Lung microvascular endothelial cell (primary cell): Measurements from ENCODE around the gene PTH1R. TPM values are rescaled to one million over a fixed set of nuclear protein-coding genes. Genes with fewer than 3 reads are reported as not detected.

Source experiments
- DNase-seq, 2 donors: peaks; one replicate each; pipeline versions ENCODE4 v3.0.0 to v3.0.0-alpha.2; 2010; ENCODE audit warnings: low read depth in 2 of 2
- total RNA-seq: library from RNA; depleted of rRNA; stranded (reverse); fragments of >200 nt; gene quantifications from 2 replicates; pipeline ENCODE4 v1.2.1, GENCODE V29; 2014

Gene PTH1R
- total RNA-seq, 1 donor from 2014 or later: under 0.01 TPM

DNA sequence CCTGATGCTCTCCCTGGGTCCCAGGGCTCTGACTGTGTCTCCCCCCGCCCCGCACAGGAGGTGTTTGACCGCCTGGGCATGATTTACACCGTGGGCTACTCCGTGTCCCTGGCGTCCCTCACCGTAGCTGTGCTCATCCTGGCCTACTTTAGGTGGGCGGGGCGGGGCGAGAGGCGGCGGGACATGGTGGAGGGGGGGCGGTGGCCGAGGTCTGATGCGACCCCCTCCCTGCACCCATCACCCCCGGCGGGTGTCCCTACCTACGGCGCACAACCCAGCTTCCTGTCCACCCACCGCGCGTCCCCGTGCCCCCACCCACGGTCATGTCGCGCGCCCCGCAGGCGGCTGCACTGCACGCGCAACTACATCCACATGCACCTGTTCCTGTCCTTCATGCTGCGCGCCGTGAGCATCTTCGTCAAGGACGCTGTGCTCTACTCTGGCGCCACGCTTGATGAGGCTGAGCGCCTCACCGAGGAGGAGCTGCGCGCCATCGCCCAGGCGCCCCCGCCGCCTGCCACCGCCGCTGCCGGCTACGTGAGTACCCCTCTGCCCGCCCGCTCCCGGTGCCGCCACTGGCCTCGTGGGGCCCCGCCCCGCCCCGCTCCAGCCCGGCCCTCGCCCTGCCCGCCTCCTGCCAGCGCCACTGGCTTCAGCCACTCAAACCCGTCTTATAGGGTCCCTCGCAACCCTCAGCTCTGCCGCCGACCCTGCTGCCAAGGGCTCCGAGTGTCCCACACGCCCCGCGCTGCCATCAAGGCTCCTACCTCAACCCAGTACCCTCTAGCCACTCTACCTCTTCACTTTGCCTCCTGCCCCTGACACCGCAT lies 21.0 kb downstream of the PTH1R start:
- no peak for DNase-seq

DNA sequence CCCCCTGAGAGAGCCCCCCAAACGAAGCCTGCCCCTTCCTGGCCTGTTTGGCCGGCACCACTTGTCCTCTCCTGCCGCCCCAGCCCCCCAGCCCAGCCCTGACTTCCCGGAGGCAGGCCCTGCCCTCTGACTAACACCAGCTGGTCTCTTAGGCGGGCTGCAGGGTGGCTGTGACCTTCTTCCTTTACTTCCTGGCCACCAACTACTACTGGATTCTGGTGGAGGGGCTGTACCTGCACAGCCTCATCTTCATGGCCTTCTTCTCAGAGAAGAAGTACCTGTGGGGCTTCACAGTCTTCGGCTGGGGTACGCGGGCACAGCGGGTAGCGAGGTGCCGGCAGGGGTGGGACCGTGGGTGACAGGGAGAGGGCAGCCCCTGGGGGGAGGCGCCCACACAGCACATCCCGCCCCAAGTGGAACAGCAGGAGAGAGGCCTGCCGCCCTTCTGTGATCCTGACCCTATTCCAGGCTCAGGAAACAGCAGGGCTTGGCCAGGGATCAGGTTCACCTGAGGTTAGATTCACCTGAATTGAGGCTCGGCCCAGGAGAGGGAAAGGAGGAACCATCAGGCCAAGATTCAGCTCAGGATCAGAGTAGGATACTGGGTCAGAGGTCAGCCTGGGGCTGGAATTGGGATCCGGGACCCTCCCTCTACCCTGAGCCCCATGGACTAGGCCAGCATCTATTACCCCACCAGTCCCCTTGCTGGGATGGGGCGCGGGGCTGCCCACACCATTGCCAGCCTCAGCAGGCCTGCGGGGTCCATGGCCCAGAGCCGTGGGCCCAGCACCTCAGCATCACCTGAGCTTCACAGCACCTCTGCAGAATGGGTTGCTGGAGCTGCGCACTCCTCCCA lies 21.9 kb downstream of the PTH1R start:
- no peak for DNase-seq

DNA sequence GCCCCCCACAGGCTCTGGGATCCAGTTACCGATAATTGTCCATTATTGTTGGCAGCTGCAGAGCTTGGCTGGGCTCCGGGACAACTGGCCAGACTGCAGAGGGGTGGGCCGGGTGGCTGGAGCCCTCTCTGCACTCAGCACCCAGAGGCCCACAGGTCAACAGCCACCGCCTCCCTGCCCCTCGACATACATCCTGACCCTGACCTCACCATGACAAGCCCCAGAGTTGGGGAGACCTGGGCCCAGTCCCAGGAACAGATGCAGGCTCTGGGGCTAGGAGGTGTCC lies 22.4 kb downstream of the PTH1R start:
- peak in 1 of 2 donors; percentile 43 for DNase-seq

DNA sequence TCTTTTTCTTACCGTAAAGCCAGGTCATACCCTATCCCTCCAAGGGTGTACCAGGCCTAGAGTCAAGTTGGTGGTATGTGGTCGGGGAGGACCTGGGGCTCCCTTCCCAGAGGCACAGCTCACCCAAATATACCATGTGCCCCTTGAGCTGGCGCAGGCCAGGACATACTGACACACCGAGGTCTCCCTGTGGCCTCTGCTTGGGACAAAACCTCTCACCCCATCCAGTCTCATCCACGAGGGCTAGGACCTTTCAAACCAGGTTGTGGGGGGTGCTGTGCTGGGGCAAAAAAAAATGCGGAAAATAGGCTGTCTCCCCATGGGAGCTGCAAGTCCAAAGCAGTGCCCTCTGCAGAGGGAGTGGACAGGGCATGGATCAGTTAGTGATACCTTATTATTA lies 22.8 kb downstream of the PTH1R start:
- no peak for DNase-seq

DNA sequence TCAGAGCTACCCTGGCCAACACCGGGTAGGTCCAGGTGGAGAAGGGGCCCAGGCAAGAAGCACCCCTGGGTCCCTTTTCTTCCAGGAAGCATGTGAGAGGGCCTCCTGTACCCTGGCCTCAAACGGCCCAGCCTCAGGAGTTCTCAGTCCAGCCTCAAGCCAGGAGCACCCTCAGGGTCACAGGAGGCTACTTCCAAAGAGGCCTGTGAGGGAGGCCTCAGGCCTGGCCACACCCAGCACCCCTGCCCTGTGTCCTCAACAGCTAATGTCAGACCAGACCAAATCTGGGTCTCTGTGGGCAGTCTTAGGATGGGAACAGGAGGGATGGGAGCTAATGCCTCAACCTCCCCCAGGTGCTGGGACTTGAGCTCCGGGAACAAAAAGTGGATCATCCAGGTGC lies 23.5 kb downstream of the PTH1R start:
- no peak for DNase-seq

DNA sequence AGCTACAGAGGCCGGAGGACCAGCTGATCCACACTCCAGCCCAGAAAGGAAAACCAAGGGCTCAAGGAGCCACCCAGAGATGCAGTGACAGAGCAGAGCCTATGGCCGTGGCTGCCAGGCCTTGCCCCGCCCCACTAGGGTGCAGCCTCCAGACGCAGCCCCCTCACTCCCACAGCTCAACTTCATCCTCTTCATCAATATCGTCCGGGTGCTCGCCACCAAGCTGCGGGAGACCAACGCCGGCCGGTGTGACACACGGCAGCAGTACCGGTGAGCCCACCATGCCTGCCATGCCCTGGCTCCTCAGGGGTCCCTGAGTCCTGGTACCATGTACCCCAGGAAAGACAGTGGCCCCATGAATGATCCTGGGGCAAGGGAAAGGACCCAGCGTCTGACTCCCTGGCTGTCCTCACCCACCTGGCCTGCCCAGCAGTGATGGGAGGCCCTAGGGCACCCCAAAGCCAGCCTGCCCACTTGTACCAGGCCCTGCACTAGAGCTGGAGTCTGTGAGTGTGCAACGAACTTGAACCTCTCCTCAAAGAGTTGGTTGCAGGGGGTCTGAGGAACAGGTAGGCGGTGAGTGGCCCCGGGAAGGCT lies 24.2 kb downstream of the PTH1R start:
- DNase-seq: no peak

DNA sequence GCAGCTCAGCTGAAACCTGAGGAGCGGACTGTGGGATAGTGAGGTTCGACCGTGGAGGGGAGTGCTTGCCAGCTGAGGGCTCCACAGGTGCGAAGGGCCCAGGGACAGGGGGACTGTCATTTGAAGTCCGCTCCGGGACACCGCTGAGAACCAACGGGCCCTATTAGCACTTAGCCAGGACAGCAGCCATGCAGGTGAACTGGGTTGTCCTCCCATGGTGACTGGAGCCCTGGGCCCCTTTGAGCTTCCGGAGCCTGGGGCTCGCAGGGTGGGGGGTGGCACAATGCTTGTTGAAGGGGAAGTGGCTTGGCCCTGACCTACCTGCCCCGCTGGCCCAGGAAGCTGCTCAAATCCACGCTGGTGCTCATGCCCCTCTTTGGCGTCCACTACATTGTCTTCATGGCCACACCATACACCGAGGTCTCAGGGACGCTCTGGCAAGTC lies 24.7 kb downstream of the PTH1R start:
- no peak for DNase-seq

DNA sequence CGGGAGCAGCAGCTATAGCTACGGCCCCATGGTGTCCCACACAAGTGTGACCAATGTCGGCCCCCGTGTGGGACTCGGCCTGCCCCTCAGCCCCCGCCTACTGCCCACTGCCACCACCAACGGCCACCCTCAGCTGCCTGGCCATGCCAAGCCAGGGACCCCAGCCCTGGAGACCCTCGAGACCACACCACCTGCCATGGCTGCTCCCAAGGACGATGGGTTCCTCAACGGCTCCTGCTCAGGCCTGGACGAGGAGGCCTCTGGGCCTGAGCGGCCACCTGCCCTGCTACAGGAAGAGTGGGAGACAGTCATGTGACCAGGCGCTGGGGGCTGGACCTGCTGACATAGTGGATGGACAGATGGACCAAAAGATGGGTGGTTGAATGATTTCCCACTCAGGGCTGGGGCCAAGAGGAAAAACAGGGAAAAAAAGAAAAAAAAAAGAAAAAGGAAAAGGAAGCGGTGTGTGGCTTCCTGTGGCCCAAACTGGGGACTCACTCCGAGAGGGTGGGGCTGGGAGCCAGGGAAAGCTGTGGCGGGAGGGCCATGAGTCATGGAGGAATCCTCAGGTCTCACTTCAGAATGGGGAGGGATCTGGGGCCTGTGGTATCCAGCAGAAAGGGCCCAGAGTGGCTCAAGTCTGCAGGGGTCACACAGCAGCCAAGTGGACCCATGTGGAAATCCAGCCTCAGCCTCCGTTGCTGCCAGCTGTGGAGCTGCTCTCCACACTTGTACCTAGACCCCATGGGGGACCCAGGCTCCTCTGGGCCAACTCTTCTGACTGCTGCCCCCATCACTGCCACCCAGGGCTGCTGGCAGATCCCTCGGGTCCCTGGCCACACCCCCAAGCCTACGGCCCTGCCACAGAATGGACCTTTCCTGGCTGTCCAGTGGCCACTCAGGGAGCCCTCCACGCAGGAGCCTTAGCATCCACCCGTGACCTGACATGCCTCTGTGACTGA lies 26.1 kb downstream of the PTH1R start:
- DNase-seq: peak; percentile 54 to 59

DNA sequence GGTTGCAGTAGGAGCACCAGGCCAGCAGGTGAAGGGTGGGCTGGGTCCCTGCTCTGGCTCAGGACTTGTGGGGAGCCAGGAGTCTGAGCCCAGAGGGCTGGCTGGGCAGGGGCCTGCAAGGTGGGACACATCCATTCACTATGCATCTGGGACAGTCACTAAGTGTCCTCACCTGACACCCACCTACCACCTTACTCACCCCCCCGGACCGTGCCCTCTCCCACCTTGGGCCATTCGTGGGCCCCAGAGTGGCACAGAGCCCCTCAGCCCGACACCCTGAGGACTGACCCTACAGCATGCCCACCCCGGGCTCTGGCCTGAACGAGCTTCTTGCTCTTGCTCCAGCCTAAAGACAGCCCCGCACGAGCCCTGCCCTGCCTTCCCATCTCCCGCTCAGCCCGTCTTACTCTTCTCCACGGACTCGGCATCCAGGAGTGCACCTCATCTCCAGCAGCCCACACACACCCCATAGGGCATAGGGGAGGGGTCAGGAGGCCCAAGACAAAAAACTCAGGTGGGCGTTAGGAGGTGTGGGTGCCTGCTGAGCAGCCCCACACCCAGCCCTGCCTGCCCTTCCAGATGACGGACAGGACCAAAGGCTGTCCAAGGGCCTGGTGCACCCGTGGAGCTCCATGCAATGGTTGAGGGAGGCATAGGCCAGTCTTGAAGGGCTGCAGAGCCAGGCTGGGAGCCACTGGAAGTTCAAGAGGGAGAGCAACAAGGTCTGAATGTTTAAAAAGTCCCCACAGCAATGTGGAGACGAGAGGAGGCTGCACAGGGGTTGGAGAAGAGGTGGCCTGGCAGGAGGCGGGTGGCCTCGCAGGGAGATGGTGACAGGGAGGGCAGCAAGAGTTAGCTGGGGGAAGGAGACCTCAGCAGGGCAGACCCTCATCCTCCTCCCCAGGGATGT lies 27.0 kb downstream of the PTH1R start:
- no peak for DNase-seq

DNA sequence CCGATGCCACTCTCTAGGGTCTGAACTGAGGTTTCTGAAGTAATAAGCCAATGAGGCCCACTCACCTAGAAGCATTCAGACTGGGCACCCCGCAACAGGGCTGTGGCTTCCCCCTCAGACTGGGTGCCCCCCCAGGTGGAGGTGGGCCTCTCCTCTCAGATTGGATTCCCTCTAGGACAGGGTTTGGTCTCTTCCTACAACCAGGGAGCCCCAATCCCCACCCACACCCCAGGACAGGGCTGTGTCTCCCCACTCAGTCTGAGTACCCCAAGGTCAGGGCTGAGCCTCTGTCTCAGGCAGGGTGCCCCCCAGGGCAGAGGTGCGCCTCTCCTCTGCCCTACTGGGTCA lies 27.7 kb downstream of the PTH1R start:
- DNase-seq: no peak

DNA sequence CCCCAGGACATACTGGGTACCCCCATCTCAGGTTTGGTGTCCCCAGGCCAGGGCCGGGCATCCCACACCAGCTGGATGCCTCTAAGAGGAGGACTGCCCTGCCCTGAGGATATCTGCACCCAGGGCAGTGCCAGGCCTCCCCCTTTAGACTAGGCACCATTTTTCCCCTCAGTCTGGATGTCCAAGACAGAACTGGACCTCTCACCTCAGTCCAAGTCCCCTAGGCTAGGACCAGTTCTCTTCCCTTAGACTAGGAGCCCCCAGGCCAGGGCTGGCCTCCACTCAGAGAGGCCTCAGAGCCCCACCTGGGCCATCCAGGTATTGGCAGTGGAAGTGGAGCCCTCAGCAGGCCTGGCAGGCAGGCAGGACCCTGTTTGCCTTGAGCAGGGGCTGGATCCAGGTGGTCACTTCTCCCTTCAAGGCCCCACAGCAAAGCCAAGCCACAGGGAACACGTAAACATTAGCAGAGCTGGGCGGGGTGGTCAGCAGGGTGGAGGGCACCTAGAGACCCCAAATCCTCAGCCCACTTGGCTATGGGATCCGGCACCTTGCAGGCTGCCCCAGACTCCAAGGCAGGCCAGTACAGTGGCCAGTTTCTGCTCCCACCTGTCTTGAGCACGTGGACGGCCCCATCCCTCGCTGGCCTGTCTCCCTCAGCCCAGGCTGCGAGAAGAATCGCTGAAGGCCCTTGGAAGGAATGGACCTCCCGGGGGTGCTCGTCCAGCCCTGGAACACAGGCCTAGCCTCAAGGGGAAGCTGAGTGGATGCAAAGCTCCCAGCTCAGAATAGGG lies 28.3 kb downstream of the PTH1R start:
- DNase-seq: no peak

DNA sequence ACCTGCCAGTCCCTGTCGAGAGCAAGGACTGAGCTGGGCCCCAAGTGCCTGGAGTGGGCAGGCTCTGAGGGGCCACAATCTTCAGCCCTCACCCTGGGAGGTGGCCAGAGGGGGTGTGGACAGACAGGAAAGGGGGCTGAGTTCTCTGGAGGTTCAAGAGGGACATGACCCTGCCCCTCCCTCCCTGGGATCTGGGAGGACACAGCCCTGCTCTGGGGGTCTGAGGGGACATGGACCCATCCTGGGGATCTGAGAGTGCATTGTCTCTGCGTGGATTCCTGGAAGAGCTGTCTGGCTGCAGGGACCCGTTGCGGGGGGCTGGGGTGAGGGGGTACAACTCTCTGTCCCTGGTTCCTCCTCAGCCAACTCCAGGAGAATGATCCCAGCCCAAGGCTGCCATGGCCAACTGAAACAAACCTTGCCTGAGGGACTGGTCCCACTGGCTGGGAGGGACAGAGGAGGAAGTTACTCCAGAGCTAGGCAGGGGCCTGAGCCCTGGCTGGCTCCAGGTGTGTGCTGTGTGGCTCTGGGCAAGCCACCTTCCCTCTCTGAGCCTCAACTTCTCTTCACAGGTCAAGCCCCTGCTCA lies 29.0 kb downstream of the PTH1R start:
- no peak for DNase-seq

DNA sequence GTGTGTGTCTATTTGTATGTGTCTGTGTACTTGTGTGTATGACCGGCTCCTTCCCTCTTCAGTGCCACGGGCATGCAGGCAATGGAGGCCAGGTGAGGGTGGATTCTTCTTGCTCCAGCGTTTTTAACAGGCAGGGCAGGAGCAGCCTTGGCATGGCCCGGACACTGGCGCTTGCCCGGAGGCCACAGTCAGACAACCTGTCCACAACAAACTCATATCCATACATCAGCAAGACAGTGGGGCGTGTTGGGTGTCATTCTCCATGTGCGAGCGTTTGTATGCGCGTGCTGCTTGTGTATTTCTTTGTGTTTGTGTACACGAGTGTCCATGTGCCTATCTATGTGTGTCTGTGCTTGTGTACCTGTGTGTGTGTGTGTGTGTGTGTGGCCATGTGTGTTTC lies 29.8 kb downstream of the PTH1R start:
- DNase-seq: no peak

DNA sequence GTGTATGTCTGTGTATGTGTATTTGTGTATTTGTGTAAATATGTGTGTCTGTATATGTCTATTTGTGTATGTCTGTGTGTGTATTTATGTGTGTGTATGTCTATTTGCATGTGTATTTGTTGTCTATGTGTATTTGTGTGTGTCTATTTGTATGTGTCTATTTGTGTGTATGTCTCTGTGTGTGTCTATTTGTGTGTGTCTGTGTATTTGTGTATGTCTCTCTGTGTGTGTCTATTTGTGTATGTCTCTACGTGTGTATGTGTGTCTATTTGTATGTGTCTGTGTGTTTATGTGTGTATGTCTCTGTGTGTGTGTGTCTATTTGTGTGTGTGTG lies 30.4 kb downstream of the PTH1R start:
- DNase-seq: no peak

DNA sequence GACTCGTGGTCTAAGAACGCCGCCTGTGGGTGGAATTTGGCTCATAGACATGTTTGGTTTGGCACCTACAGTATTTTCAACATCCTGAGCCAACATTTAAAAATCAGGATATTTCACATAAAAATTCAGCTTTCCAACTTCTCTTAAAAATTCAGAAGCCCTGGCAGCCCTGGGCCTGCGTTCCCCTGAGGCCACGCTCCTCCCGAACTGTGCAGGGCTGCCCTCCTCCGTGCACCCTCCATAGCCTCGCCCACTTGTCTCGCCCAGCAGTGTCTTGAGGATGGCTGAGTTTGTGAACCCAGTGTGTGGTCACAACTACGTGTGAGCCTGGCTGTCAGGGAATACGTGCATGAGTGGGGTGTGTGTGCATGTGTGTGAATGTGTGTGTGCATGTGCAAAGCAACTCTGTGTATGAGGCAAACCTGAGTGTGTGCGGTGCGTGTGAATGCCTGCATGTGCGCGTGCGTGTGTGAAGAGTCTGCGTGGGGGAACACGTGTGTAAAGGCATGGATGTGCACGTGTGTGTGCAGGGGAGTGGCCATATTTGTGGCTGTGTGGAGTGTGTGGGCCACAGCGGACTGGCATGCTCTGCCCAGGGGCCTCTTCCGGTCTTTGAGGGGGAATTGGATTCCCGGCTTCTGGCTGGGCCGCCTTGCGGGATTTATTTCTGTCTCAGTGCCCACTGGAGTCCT lies 30.9 kb downstream of the PTH1R start:
- DNase-seq: peak; percentile 44 to 93

DNA sequence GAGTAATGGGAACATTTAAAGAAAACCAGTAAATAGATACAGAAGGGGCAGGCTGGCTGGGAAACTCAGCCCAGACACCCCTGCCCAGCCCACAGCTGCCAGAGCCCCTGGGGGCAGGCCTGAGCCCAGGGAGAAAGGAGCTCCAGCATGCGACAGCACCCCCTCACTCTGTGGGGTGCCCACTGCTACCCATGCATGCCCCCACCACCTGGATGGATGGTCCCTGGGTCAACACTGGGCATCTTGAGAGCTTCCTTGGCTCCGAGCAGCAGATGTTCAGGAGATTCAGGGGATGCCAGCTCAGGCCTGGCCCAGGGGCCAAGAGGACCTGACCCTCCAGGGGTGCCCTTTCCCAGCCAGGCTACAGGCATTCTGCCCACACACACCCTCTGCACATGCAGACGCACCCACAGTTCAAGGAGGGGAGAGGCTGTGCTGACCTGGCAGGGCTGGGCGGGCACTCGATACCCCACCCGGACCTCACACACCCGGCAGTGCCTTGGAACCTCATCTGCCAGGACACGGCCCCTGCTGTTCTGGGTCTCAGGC lies 31.5 kb downstream of the PTH1R start:
- no peak for DNase-seq

DNA sequence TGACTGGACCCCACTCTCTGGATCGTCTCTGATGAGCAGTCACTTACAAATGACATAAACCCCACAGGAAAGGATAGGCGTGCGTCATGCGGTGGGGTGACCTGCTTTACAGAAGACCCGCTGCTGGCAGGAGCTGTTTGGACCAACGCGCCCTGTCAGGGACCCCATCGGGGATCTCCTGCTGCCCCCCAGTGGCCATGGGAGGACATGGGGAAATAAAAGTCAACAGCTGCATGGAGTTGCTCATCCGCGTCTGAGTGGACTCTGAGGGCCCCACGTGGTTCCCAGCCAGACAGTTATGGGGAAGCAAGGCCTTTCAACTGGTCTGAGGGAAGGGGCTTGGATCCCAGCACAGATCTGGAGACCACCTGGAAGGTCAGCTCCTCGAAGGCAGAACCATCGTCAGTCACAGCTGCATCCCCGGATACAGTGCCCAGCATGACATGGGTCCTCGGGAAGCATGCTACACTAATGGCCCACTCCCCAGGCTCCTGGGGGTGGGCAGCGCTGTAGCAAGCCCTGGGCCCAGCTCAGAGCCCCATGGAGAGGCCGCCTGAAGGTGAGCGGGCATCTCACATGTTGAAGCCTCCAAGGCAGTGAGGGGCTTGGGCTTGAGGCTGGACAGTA lies 32.1 kb downstream of the PTH1R start:
- peak; percentile 82 to 89 for DNase-seq
